Thyroid gland (tissue), 4 donors: Measurements from ENCODE around the gene COA4.

Source experiments
- POLR2A ChIP-seq, 2 donors: fragments of 450-650 bp; IDR thresholded peaks; one replicate each; pipeline ENCODE4 v1.6.1; 2017; ENCODE audit warnings: antibody characterized with exemption in 2 of 2, mild to moderate bottlenecking in 2 of 2, moderate library complexity in 1 of 2
- TF ChIP-seq, protein P1 (sequence below), 6 experiments: fragments of 200-600 bp in 3 of 6; fragments of 450-650 bp in 3 of 6; sonication (generic) in 3 of 6; IDR thresholded peaks; one replicate each; pipeline ENCODE4 v1.5.1; 2016 to 2019; ENCODE audit warnings: antibody characterized with exemption in 6 of 6, mild to moderate bottlenecking in 2 of 6, inconsistent platforms in 1 of 6, moderate library complexity in 1 of 6

DNA sequence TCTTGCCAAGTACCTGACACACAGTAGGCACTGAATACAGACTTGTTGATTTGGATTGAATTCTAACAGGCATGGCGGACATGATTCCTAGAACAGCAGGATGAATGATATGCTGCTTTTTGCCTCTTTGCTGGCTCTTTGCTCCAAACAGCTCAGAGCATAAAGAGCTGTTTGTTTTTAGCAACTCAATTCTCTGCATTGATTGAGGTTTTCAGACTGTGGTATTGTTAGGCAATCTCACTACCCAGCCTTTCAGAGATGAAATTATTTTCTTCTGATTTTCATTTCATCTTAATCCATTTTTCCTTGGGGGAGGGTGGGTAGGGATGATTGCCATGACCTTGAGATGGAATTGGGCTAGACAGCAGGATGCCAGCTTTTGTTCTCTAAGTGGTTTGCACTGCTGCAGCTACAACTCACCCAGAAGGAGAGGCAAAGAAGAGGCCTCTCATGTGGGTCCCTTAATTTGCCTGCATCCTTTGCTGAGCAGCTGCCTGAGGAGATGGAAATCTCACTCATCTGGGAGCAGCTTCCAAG, 20.5 kb downstream of the COA4 start:
- TF ChIP-seq, protein P1, sequence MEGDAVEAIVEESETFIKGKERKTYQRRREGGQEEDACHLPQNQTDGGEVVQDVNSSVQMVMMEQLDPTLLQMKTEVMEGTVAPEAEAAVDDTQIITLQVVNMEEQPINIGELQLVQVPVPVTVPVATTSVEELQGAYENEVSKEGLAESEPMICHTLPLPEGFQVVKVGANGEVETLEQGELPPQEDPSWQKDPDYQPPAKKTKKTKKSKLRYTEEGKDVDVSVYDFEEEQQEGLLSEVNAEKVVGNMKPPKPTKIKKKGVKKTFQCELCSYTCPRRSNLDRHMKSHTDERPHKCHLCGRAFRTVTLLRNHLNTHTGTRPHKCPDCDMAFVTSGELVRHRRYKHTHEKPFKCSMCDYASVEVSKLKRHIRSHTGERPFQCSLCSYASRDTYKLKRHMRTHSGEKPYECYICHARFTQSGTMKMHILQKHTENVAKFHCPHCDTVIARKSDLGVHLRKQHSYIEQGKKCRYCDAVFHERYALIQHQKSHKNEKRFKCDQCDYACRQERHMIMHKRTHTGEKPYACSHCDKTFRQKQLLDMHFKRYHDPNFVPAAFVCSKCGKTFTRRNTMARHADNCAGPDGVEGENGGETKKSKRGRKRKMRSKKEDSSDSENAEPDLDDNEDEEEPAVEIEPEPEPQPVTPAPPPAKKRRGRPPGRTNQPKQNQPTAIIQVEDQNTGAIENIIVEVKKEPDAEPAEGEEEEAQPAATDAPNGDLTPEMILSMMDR (IDR thresholded peaks at IDR 0.05), result no peak
- TF ChIP-seq POLR2A (IDR thresholded peaks at IDR 0.05), result no peak
